Natural killer cell (primary cell): ENCODE results near the gene SCAPER. TPM values are rescaled to one million over a fixed set of nuclear protein-coding genes. Genes with fewer than 3 reads are reported as not detected.
"Not testable (repeated sequence)": the region's sequence is repeated elsewhere in the genome, so short reads cannot be mapped to it uniquely, and the experiment has no call there.

ENCODE experiments used
- ATAC-seq, 3 donors: fragments of 150-1000 bp in 2 of 3; fragments of 200-7000 bp in 1 of 3; cut with Tn5 transposase; 1 replicate in 1 of 3; 2 replicates in 2 of 3; pipeline ENCODE4 v1.10.0; 2021; ENCODE audit warnings: mild to moderate bottlenecking in 2 of 3, moderate library complexity in 2 of 3
- DNase-seq, 2 donors: peaks; one replicate each; pipeline versions ENCODE4 v3.0.0 to v3.0.0-alpha.2; 2013 to 2021; ENCODE audit warnings: mixed read lengths in 1 of 2
- H3K27ac ChIP-seq: one replicate; pipeline ENCODE4 v1.5.1; 2013; ENCODE audit warnings: mild to moderate bottlenecking, low read length
- H3K27me3 ChIP-seq: one replicate; pipeline ENCODE4 v1.6.1; 2013; ENCODE audit warnings: low read length; ENCODE audit not compliant: control insufficient read depth, insufficient read depth
- H3K36me3 ChIP-seq: one replicate; pipeline ENCODE4 v1.6.1; 2013; ENCODE audit warnings: low read length; ENCODE audit not compliant: control insufficient read depth, insufficient read depth
- H3K4me1 ChIP-seq: one replicate; pipeline ENCODE4 v1.6.1; 2013; ENCODE audit warnings: low read length; ENCODE audit not compliant: control insufficient read depth, insufficient read depth
- H3K4me3 ChIP-seq: one replicate; pipeline ENCODE4 v1.5.1; 2013; ENCODE audit warnings: low read length
- H3K9me3 ChIP-seq: one replicate; pipeline ENCODE4 v1.6.1; 2013; ENCODE audit warnings: low read length; ENCODE audit not compliant: control insufficient read depth, insufficient read depth
- H3K27ac Mint-ChIP-seq, 2 donors: one replicate each; pipeline ENCODE4 v1.8.0; 2022; ENCODE audit warnings: mild to moderate bottlenecking in 2 of 2, mixed read lengths in 2 of 2, moderate library complexity in 1 of 2
- H3K27me3 Mint-ChIP-seq, 2 donors: one replicate each; pipeline ENCODE4 v1.8.0; 2022; ENCODE audit warnings: low read depth in 2 of 2, mixed read lengths in 2 of 2
- H3K36me3 Mint-ChIP-seq: one replicate; pipeline ENCODE4 v1.8.0; 2022; ENCODE audit warnings: mixed read lengths
- H3K4me1 Mint-ChIP-seq, 2 donors: one replicate each; pipeline ENCODE4 v1.8.0; 2022; ENCODE audit warnings: mixed read lengths in 2 of 2
- H3K4me3 Mint-ChIP-seq: one replicate; pipeline ENCODE4 v1.8.0; 2022; ENCODE audit warnings: mild to moderate bottlenecking, moderate library complexity, mixed read lengths
- H3K9me3 Mint-ChIP-seq, 2 donors: one replicate each; pipeline ENCODE4 v1.8.0; 2022; ENCODE audit warnings: mixed read lengths in 2 of 2
- WGBS: methylation state at CpG from one replicate; pipeline ENCODE4 v1.1.7; 2013; ENCODE audit warnings: missing lambda C conversion rate; ENCODE audit not compliant: insufficient coverage; 5-methylcytosine and 5-hydroxymethylcytosine counted together
- intact Hi-C: fragments of 100-400 bp; cut with micrococcal nuclease; formaldehyde crosslinking; loops from one replicate; pipeline ENCODE4 v1.14.2; 2022
- total RNA-seq, 4 donors: library from RNA; stranded (reverse); fragments of 120-200 nt in 1 of 4; gene quantifications; one replicate each; pipeline versions ENCODE4 v1.2.3 to v1.2.4, GENCODE V29; 2013 to 2022
- TF ChIP-seq, protein P1 (sequence below): fragments of 200-600 bp; IDR thresholded peaks from one replicate; pipeline ENCODE4 v1.8.0; 2022; ENCODE audit warnings: antibody characterized with exemption

Gene SCAPER
- total RNA-seq, 3 donors from 2014 or later (not counting 1 experiment from before 2014, with no cell fraction given) = 48.1 to 53.6 (median 51.8) TPM

GRCh38 chr15:76904461-76905012 is 603 bp downstream of the SCAPER start:
- Mint-ChIP-seq H3K27ac (peak overlapping the region; percentile 88 to 95), H3K27me3 (no peaks in the 10 kb centered on the region), H3K4me3 (peak overlapping the region; percentile 94), H3K36me3 (no peaks in the 10 kb centered on the region), H3K9me3 (no peaks in the 10 kb centered on the region), H3K4me1 (peaks cover 19 to 34% of the 10 kb centered on the region in 2 donors)
- WGBS = 3% methylated on average over 29 of the region's 29 CpGs
- Histone ChIP-seq H3K27me3 (no peaks in the 10 kb centered on the region), H3K4me1 (peaks cover 14% of the 10 kb centered on the region), H3K4me3 (peak overlapping the region; percentile 87), H3K9me3 (no peaks in the 10 kb centered on the region), H3K36me3 (no peaks in the 10 kb centered on the region), H3K27ac (peak overlapping the region; percentile 83)
- intact Hi-C loops = loop anchor here (1.0 to 5.0 kb wide), 2 partner anchors 27 to 118 kb away; partner anchors contain the start of gene RCN2
- DNase-seq (peak; percentile 23 to 52), ATAC-seq (no peak)
- TF ChIP-seq, protein P1, sequence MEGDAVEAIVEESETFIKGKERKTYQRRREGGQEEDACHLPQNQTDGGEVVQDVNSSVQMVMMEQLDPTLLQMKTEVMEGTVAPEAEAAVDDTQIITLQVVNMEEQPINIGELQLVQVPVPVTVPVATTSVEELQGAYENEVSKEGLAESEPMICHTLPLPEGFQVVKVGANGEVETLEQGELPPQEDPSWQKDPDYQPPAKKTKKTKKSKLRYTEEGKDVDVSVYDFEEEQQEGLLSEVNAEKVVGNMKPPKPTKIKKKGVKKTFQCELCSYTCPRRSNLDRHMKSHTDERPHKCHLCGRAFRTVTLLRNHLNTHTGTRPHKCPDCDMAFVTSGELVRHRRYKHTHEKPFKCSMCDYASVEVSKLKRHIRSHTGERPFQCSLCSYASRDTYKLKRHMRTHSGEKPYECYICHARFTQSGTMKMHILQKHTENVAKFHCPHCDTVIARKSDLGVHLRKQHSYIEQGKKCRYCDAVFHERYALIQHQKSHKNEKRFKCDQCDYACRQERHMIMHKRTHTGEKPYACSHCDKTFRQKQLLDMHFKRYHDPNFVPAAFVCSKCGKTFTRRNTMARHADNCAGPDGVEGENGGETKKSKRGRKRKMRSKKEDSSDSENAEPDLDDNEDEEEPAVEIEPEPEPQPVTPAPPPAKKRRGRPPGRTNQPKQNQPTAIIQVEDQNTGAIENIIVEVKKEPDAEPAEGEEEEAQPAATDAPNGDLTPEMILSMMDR = no peak

- H3K27ac ChIP-seq = peak overlapping the region; percentile 8
Measured at GRCh38 chr15:76903251-76903681, 1.9 kb downstream of the SCAPER start.

GRCh38 chr15:76901965-76902364 is 3.2 kb downstream of the SCAPER start:
- no peaks in the 10 kb centered on the region for H3K9me3 ChIP-seq
- H3K27ac ChIP-seq = no peak overlapping the region
- intact Hi-C loops = loop anchor here (5.0 kb wide), 1 partner anchor 120 kb away; no protein-coding TSS in a partner anchor
- no peak for ATAC-seq
- DNase-seq = no peak
- WGBS = 95% methylated on average over 2 of the region's 2 CpGs
- Mint-ChIP-seq H3K36me3 (no peaks in the 10 kb centered on the region), H3K9me3 (no peaks in the 10 kb centered on the region), H3K27me3 (no peaks in the 10 kb centered on the region), H3K27ac (no peak overlapping the region), H3K4me3 (no peak overlapping the region), H3K4me1 (peaks cover 30 to 39% of the 10 kb centered on the region in 2 donors)
- no peaks in the 10 kb centered on the region for H3K27me3 ChIP-seq
- H3K4me3 ChIP-seq = no peak overlapping the region
- no peaks in the 10 kb centered on the region for H3K36me3 ChIP-seq
- peaks cover 14% of the 10 kb centered on the region for H3K4me1 ChIP-seq
- TF ChIP-seq, protein P1 = no peak

More at GRCh38 chr15:76903251-76903681, 1.9 kb downstream of the SCAPER start:
- intact Hi-C loops = loop anchor here (5.0 kb wide), 1 partner anchor 119 kb away; no protein-coding TSS in a partner anchor
- ATAC-seq (peak; percentile 35 to 47 (median 36)), DNase-seq (peak in 1 of 2 donors; percentile 61)
- Mint-ChIP-seq H3K36me3 (no peaks in the 10 kb centered on the region), H3K4me3 (peak overlapping the region; percentile 94), H3K27ac (peak overlapping the region; percentile 88 to 95), H3K9me3 (no peaks in the 10 kb centered on the region), H3K4me1 (peaks cover 23 to 39% of the 10 kb centered on the region in 2 donors), H3K27me3 (no peaks in the 10 kb centered on the region)
- Histone ChIP-seq H3K4me1 (peaks cover 14% of the 10 kb centered on the region), H3K4me3 (no peak overlapping the region), H3K9me3 (no peaks in the 10 kb centered on the region), H3K27me3 (no peaks in the 10 kb centered on the region), H3K36me3 (no peaks in the 10 kb centered on the region)
- TF ChIP-seq, protein P1 = peak; percentile 24

DNA sequence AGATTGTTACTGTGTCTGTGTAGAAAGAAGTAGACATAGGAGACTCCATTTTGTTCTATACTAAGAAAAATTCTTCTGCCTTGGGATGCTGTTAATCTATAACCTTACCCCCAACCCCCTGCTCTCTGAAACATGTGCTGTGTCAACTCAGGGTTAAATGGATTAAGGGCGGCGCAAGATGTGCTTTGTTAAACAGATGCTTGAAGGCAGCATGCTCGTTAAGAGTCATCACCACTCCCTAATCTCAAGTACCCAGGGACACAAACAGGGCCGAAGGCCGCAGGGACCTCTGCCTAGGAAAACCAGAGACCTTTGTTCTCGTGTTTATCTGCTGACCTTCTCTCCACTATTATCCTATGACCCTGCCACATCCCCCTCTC is 5.2 kb downstream of the SCAPER start:
- H3K27ac Mint-ChIP-seq, H3K27me3 Mint-ChIP-seq: not testable (repeated sequence)
- intact Hi-C loops = loop anchor here (5.0 kb wide), 1 partner anchor 122 kb away; no protein-coding TSS in a partner anchor

GRCh38 chr15:76899176-76899930 is 5.8 kb downstream of the SCAPER start:
- H3K27me3 Mint-ChIP-seq, intact Hi-C loops, H3K36me3 ChIP-seq, H3K9me3 Mint-ChIP-seq, DNase-seq, H3K4me1 ChIP-seq, ATAC-seq, H3K27ac ChIP-seq, H3K9me3 ChIP-seq, H3K4me3 Mint-ChIP-seq, H3K27ac Mint-ChIP-seq, H3K36me3 Mint-ChIP-seq, H3K27me3 ChIP-seq, H3K4me3 ChIP-seq: not testable (repeated sequence)
- H3K4me1 Mint-ChIP-seq = peaks cover 25 to 28% of the 10 kb centered on the region in 2 donors
- 94% methylated on average over 35 of the region's 39 CpGs for WGBS

More for the DNA sequence above, 5.2 kb downstream of the SCAPER start:
- not testable (repeated sequence) for H3K36me3 Mint-ChIP-seq, H3K36me3 ChIP-seq, H3K9me3 ChIP-seq, H3K4me3 Mint-ChIP-seq, H3K27me3 ChIP-seq, H3K4me3 ChIP-seq, ATAC-seq, DNase-seq, H3K4me1 ChIP-seq, H3K27ac ChIP-seq, H3K9me3 Mint-ChIP-seq
- no CpG with 5 or more reads among the region's 6 CpGs for WGBS
- H3K4me1 Mint-ChIP-seq = peaks cover 28 to 30% of the 10 kb centered on the region in 2 donors
